Effector memory CD4-positive, alpha-beta T cell (primary cell): ENCODE measurements around the gene TBK1.
"Not testable (repeated sequence)": the region's sequence is repeated elsewhere in the genome, so short reads cannot be mapped to it uniquely, and the experiment has no call there.

ENCODE experiments used
- DNase-seq, 3 donors: peaks; one replicate each; pipeline ENCODE4 v3.0.0-alpha.2; 2020
- H3K27ac ChIP-seq: 2 replicates; pipeline ENCODE4 v1.7.0; 2013; ENCODE audit warnings: mild to moderate bottlenecking, low read length, moderate library complexity; ENCODE audit not compliant: insufficient read depth, poor library complexity, severe bottlenecking
- H3K27me3 ChIP-seq: replicated peaks from 2 replicates; pipeline ENCODE4 v1.7.0; 2013; ENCODE audit warnings: mild to moderate bottlenecking, low read length; ENCODE audit not compliant: insufficient read depth, control insufficient read depth, poor library complexity, severe bottlenecking
- H3K36me3 ChIP-seq: 2 replicates; pipeline ENCODE4 v1.7.0; 2013; ENCODE audit warnings: mild to moderate bottlenecking, low read length, moderate library complexity; ENCODE audit not compliant: control insufficient read depth, insufficient read depth
- H3K4me1 ChIP-seq: 2 replicates; pipeline ENCODE4 v1.7.0; 2013; ENCODE audit warnings: low read length, mild to moderate bottlenecking; ENCODE audit not compliant: control insufficient read depth, insufficient read depth, poor library complexity, severe bottlenecking
- H3K4me3 ChIP-seq: 2 replicates; pipeline ENCODE4 v1.7.0; 2013; ENCODE audit warnings: low read length, low read depth, mild to moderate bottlenecking; ENCODE audit not compliant: insufficient read depth, poor library complexity, severe bottlenecking
- H3K9me3 ChIP-seq: 2 replicates; pipeline ENCODE4 v1.7.0; 2013; ENCODE audit warnings: mild to moderate bottlenecking, low read length, moderate library complexity; ENCODE audit not compliant: control insufficient read depth

The TBK1 gene

DNA sequence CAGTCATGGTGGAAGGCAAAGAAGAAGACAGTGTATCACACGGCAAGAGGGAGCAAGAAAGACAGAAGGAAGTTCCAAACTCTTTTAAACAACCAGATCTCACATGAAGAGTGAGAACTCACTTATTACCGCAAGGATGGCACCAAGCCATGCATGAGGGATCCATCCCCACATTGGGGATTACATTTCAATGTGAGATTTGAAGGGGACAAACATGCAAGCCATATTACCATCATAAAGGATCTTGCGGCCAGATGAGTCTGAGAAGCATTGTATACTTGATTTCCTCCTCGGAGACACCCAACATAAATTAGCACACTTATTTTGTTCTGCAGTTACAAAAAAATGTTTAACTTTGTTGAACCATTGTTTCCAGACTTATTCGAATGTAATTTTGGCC lies 66.5 kb downstream of the TBK1 start:
- no peaks in the 10 kb centered on the region for H3K4me1 ChIP-seq
- H3K9me3 ChIP-seq = no peaks in the 10 kb centered on the region
- no peaks in the 10 kb centered on the region for H3K27me3 ChIP-seq
- no peak for DNase-seq
- no peak overlapping the region for H3K4me3 ChIP-seq
- no peak overlapping the region for H3K27ac ChIP-seq
- H3K36me3 ChIP-seq = no peaks in the 10 kb centered on the region

DNA sequence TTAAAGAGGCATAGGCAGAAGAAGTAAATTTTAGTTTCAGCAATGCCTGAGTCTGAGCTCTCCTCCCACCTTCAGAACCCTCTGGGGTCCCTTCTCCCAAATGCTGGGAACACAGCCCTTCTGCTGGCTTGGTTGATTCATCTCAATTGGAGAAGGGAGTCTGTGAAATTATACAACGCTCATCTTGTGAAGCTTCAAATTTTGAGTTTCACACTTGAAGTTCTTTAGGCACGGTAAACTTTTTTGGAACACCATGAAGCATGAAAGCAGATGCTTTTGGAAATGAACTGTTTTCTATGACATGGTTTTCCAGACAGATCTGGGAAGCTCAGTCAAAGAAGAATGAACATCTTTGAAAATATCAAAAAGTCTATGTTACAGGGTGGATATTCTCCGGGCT lies 69.9 kb downstream of the TBK1 start:
- no peak overlapping the region for H3K27ac ChIP-seq

DNA sequence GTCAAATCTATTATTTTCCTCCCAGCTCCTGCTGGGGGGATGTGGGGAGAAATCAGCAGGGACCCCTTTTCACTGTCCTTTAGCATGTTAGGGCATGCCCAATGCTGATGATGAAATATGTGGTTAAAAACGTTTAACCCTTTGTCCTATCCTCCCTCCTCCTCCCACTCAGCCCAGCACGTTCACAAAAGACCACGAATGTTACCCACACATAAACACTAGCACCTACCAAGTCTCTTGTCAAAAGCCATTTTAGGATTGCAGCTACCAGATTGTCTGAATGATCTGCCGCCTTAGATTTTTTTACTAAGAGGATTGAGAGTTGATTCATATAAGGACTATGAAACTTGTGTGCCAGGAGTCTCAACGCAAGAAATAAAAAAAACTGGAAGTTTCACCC lies 70.4 kb downstream of the TBK1 start:
- DNase-seq = no peak
- Histone ChIP-seq H3K36me3 (no peaks in the 10 kb centered on the region), H3K4me1 (no peaks in the 10 kb centered on the region), H3K4me3 (no peak overlapping the region), H3K9me3 (no peaks in the 10 kb centered on the region), H3K27me3 (no peaks in the 10 kb centered on the region), H3K27ac (no peak overlapping the region)

More for the DNA sequence above, 69.9 kb downstream of the TBK1 start:
- no peaks in the 10 kb centered on the region for H3K9me3 ChIP-seq
- no peaks in the 10 kb centered on the region for H3K27me3 ChIP-seq
- H3K4me3 ChIP-seq = no peak overlapping the region
- H3K4me1 ChIP-seq = no peaks in the 10 kb centered on the region
- no peak for DNase-seq
- no peaks in the 10 kb centered on the region for H3K36me3 ChIP-seq

- Histone ChIP-seq H3K27ac (no peak overlapping the region), H3K4me3 (no peak overlapping the region), H3K4me1 (no peaks in the 10 kb centered on the region), H3K27me3 (no peaks in the 10 kb centered on the region), H3K36me3 (no peaks in the 10 kb centered on the region), H3K9me3 (no peaks in the 10 kb centered on the region)
- no peak for DNase-seq
Measured at GRCh38 chr12:64522807-64523206, 70.9 kb downstream of the TBK1 start.

DNA sequence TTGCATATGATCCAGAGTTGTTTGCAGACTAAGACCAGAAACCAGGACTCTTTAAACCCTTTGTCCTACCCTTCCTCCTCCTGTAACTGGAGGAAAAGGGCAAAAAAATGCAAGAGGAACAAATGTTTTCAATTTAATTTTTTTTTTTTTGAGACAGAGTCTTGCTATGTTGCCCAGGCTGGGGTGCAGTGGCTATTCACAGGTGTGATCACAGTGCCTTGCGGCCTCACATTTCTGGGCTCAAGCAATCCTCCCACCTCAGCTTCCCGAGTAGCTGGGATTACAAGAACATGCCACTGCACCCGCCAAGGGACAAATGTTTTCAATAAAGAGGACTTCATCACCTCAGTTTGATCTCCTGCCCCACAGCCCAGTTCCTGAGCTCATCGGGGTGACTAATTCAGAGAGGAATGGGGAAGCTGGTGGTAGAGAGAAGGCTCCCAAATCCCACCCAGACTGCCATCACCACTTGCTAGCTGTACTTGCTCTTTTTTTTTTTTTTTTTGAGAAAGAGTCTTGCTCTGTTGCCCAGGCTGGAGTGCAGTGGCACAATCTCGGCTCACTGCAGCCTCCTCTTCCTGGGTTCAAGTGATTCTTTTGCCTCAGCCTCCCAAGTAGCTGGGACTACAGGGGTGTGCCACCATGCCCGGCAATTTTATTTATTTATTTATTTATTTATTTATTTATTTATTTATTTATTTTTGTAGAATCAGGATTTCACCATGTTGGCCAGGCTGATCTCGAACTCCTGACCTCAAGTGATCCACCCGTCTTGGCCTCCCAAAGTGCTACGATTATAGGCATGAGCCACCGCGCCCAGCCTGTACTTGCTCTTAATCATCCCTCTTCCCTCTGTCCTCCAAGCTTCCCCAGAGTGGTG lies 71.9 kb downstream of the TBK1 start:
- H3K4me3 ChIP-seq, H3K36me3 ChIP-seq, H3K27ac ChIP-seq, DNase-seq, H3K4me1 ChIP-seq, H3K9me3 ChIP-seq, H3K27me3 ChIP-seq: not testable (repeated sequence)

DNA sequence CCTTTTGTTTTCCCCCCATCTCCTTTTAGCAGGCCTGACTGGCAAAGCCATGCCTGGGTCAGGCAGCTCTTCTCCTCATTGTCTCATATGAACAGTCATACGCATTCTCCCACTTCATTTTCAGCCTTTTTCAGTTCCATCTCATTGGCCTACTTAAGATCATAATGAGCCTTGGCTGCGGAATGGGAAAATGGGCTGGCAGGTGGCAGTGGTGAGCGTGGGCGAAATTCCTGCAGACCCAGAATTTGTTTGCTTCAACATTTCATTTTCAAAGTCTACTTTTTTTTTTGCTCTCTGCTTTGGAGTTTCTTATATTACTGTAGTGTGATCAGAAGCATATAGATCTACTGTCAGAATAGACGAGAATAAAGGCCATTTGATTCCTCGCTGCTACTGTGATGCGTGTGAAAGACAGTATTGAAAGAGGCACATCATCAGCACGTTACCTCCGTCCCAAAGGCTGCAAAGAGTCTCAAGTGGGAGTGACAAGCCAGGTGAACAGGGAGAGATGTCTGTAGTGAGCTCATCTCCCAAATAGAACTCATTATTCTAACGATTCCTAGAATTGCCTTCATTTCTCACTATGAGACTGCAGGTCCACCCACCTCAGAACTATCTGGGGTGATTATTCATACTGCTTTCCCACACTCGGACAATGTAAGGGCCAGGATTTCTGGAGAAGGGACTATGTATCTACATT lies 73.7 kb downstream of the TBK1 start:
- no peak overlapping the region for H3K4me3 ChIP-seq
- H3K36me3 ChIP-seq = no peaks in the 10 kb centered on the region
- no peaks in the 10 kb centered on the region for H3K27me3 ChIP-seq
- no peaks in the 10 kb centered on the region for H3K4me1 ChIP-seq
- no peak overlapping the region for H3K27ac ChIP-seq
- DNase-seq = no peak
- H3K9me3 ChIP-seq = no peaks in the 10 kb centered on the region

- no peak overlapping the region for H3K4me3 ChIP-seq
- H3K36me3 ChIP-seq = no peaks in the 10 kb centered on the region
- H3K9me3 ChIP-seq = no peaks in the 10 kb centered on the region
- H3K27ac ChIP-seq = no peak overlapping the region
- no peaks in the 10 kb centered on the region for H3K27me3 ChIP-seq
- no peaks in the 10 kb centered on the region for H3K4me1 ChIP-seq
- DNase-seq = no peak
Measured at GRCh38 chr12:64526859-64527258, 74.9 kb downstream of the TBK1 start.

DNA sequence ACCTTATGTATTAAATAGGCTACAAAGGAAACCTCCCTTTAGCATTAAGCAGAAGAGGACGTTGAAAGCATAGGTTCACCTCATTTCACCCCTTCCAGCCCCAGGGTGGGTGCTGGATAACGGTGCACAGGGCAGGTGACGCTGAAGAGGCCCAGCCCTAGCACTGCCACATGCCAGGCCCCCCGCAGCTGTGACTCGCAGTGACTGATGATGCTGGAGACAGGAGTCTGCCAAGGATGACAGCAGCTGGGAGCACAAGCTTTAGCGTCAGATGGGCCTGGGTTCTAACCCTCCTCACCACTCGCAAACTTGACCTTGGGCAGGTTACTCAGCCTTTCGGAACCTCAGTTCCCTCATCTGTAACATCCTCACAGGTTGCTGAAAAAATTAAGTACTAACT lies 76.7 kb downstream of the TBK1 start:
- Histone ChIP-seq H3K36me3 (no peaks in the 10 kb centered on the region), H3K9me3 (no peaks in the 10 kb centered on the region), H3K4me1 (no peaks in the 10 kb centered on the region), H3K27me3 (no peaks in the 10 kb centered on the region), H3K4me3 (no peak overlapping the region), H3K27ac (no peak overlapping the region)
- DNase-seq = no peak

DNA sequence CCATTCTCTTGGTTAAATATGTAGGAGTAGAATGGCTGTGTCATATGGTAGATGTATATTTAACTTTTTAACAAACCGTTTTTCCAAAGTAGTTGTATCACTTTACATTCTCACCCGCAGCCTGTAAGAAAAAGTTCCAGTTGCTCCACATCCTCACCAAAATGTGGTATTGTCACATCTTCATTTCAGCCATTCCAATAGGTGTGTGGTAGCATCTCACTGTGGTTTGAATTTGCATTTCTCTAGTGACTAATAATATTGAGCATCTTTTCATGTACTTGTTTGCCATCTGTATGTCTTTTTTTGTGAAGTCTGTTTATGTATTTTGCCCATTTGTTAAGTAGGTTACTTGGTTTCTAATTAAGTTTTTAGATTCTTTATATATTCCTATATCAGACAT lies 78.6 kb downstream of the TBK1 start:
- Histone ChIP-seq H3K36me3 (no peaks in the 10 kb centered on the region), H3K4me3 (no peak overlapping the region), H3K27me3 (no peaks in the 10 kb centered on the region), H3K9me3 (no peaks in the 10 kb centered on the region), H3K4me1 (no peaks in the 10 kb centered on the region), H3K27ac (no peak overlapping the region)
- no peak for DNase-seq

DNA sequence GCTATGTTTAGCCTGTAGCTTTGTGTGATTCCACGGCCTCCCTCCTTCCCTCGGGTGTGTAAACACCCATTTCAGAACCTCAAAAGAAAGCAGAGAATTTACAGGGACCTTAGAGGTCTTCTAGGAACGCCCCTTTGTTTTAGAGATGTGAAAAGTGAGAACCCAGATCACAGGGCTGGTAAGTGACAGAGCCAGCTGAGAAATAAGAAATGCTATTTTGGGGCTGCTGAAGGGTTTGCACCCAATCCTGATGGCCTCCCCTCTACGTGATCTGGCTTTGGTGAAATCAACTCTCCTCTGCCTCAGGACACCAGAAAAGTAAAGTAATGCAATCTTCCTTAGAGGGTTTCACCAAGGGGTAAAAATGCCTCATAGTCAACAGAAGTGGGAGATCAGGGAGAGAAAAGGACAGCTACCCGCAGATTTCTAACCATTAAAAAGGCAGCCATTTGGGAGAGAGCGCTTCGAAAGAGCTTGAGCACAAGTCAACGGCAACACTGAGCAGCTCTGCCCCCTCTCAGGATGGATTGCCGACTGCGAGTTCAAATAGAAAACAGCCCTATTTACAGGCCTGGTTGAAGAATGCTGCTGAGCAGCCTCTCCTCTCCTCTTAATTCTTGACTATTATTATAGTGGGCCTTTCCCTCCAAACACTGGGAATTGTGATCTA lies 79.9 kb downstream of the TBK1 start:
- Histone ChIP-seq H3K27ac (no peak overlapping the region), H3K27me3 (no peaks in the 10 kb centered on the region), H3K9me3 (no peaks in the 10 kb centered on the region), H3K4me1 (no peaks in the 10 kb centered on the region), H3K36me3 (no peaks in the 10 kb centered on the region), H3K4me3 (no peak overlapping the region)
- no peak for DNase-seq
